ENCODE data around the gene ASTN2.
"Not testable (repeated sequence)": the region's sequence is repeated elsewhere in the genome, so short reads cannot be mapped to it uniquely, and the experiment has no call there.

ASTN2 gene

DNA sequence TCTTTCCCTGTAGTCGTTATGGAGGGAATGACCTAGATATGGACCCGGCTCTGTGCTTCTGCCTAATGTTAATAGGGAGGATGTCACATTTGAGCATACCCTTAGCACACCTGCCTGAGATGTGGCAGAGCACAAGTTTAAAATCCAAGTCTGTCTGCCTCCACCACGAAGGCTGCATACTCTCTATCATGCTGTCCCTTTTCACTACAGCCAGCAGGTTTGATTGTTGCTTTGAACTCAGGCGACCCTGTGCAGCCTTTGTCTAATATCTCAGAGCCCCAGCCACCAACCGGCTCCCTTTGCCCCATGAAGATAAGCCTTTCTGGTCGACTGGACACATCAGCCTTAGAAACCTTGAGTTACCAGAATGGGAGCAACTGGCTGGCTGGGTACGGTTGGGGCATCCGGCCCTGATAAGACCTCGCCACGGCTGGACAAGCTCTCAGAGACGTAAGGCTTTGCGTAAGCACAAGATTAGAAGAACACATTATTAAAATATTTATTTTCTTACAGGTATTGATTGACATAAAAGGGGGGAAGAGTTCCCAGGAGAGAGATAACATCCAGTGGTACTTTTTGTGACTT lies 949.8 kb downstream of the ASTN2 start:
- DNase-seq (ENCODE audit: low read depth, low spot score), result no peak

DNA sequence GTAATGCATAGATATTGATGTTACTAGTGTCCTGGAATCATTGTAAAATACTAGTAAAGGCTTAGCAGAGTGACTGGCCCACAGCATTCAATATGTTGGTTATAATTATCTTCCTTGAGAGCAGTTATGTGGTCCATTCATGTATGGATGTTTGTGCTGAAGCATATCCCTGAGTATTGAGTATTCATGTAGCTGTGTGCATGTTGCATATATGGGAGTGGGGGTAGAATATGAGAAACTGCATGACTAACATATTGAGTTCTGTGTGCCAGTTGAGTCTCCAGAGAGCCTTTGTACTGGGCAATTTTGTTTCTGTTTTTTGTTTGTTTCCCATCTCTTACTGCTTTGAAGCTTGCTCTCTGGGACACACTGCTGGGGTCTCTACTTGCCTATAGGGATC lies 950.4 kb downstream of the ASTN2 start:
- no peak for DNase-seq (ENCODE audit: low read depth, low spot score)

- DNase-seq (ENCODE audit: low read depth, low spot score), result no peak
Observed at GRCh38 chr9:116461632-116462031, 953.2 kb downstream of the ASTN2 start.

DNA sequence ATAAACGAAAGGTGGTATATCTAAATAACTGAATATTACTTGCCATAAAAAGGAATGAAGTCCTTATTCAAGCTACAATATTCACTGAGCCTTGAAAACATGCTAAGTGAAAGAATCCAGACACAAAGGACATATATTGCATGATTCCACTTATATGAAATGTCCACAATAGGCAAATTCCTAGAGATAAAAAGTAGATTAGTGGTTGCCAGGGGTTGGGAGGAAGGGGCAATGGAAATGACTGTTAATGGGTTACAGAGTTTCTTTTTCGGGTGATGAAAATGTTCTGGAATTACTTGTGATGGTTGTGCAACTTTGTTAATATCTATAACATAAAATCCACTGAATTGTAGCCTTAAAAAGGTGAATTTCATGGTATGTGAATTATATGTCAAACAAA lies 954.8 kb downstream of the ASTN2 start:
- no peak for DNase-seq (ENCODE audit: low read depth, low spot score)

DNA sequence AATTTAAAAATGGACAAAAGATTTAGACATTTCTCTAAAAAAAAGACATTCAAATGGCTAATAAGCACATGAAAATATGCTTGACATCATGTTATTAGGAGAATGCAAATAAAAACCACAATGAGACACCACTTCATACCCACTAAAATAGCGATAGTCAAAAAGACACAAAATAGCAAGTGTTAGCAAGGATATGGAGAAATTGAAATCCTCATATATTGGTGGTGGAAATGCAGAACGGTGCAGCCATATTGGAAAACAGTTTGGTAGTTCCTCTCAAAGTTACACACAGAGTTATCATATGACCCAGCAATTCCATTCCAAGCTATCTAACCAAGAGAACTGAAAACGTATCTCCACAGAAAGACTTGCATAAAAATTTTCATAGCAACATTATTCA lies 955.3 kb downstream of the ASTN2 start:
- no peak for DNase-seq (ENCODE audit: low read depth, low spot score)

GRCh38 chr9:116456490-116457088 lies 958.3 kb downstream of the ASTN2 start:
- no peak for DNase-seq (ENCODE audit: low read depth, low spot score)

DNA sequence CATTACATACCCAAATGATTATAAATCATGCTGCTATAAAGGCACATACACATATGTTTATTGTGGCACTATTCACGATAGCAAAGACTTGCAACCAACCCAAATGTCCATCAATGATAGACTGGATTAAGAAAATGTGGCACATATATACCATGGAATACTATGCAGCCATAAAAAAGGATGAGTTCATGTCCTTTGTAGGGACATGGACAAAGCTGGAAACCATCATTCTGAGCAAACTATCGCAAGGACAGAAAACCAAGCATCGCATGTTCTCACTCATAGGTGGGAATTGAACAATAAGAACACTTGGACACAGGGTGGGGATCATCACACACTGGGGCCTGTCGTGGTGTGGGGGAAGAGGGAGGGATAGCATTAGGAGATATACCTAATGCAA lies 960.3 kb downstream of the ASTN2 start:
- not testable (repeated sequence) for DNase-seq (ENCODE audit: low read depth, low spot score)

DNA sequence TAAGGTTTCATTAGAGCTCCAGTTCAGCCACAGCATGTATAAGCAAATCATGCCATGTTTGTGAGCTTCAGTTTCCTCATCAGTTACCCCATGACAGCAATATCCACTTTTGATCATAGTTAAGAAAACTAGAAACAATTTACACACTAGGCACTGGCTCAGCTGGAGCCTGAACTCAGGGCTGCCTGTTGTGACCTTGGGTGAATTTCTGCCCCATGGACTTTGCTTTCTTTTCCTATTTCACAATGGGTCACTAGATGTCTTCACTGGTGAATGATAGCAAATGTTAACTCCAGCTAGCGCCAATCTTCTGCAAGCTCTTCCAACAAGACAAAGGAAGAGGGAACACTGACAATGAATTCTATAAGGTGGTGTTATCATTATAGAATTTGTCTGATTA lies 961.1 kb downstream of the ASTN2 start:
- DNase-seq (ENCODE audit: low read depth, low spot score), result no peak

DNA sequence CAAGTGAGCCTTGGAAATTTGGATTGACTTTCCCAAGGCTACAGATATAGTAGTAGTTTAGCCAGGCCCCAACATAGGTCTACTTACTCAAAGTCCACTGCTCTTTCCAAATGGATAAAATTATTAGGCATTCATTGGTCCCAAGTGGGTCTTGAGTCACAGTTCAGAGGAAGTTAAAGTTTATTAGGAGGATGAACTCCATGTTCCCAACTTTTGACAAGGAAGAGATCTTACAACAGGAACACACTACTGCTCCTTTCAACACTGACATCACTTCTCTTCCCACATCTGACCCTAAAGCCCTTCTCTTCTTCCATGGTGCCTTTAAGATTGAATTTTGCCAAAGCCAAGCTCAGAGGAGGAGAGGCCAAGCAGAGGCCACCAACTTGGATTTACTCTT lies 962.2 kb downstream of the ASTN2 start:
- DNase-seq (ENCODE audit: low read depth, low spot score), result no peak

DNA sequence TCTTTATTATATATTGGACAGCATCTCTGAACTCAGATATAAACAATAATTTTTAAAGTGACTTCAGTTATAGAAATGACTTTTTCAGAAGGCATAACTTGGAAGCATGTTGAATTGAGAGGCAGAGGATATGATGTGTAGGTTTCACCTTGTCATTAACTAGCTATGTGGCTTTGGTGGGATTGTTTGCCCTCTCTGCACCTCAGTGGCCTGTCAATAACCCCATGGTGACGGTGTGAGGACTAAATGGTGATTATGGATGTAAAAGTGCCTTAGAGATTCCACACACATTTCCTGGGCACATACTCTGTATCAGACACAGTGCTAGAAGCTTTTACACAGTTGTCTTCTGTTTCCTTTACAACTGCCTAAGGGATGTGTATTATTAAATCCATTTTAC lies 962.6 kb downstream of the ASTN2 start:
- DNase-seq (ENCODE audit: low read depth, low spot score), result no peak

DNA sequence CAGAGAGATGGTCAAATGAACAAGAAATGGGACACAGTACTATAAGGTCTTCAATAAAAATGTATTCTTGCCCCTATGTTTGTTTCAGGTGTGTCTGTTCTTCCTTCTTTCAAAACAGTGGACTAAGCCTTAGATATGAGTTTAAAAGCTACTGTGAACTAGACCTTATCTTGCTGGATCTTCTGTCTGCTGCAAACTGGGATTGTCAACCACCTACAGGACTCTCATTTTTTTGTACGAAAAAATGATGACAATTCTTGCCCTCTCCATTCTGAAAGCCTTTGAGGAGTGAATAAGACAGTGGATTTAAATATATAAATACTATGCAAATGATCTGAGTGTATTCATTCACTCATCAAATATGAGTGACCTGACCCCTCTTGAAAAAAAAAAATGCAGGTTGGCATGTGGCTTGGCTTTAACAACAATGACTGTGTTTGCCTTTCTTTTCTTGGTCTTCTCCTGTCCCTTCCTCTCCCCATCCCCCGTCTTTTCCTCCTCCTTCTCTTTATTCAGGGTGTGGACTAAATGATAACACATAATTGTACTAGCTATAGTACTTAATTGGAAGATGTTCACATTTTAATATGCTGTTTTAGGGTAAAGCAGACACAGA lies 963.2 kb downstream of the ASTN2 start:
- DNase-seq (ENCODE audit: low read depth, low spot score), result no peak

- DNase-seq (ENCODE audit: low read depth, low spot score), result peak; percentile 96
Observed at GRCh38 chr9:116450378-116451139, 964.3 kb downstream of the ASTN2 start.

GRCh38 chr9:116449949-116450348 lies 964.9 kb downstream of the ASTN2 start:
- no peak for DNase-seq (ENCODE audit: low read depth, low spot score)

- DNase-seq (ENCODE audit: low read depth, low spot score), result no peak
Observed at GRCh38 chr9:116448431-116448830, 966.4 kb downstream of the ASTN2 start.

DNA sequence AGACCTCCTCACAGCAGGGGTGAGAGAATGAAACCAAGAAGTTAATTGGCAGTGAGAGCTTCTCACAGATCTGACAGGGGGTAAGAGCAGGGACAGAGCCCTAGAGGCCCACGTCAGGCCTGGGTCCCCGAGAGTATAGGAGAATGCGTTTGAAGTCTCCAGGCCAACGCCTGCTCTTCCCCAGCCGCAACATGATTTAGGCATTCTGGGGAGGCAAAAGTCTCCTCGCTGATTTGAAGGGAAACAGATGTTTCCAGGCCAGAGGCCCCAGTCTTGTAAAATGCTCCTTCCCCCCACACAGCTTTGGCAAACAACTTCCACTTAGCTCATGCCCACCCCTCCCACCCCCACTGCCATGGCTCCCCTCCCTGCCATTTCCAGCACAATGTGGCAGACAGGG lies 966.9 kb downstream of the ASTN2 start:
- no peak for DNase-seq (ENCODE audit: low read depth, low spot score)

- no peak for DNase-seq (ENCODE audit: low read depth, low spot score)
Observed at GRCh38 chr9:116442528-116442927, 972.3 kb downstream of the ASTN2 start.

GRCh38 chr9:116437411-116438370 lies 977.2 kb downstream of the ASTN2 start:
- peak; percentile 8 for DNase-seq (ENCODE audit: low read depth, low spot score)

- DNase-seq (ENCODE audit: low read depth, low spot score), result no peak
Observed at GRCh38 chr9:116436121-116436520, 978.7 kb downstream of the ASTN2 start.

DNA sequence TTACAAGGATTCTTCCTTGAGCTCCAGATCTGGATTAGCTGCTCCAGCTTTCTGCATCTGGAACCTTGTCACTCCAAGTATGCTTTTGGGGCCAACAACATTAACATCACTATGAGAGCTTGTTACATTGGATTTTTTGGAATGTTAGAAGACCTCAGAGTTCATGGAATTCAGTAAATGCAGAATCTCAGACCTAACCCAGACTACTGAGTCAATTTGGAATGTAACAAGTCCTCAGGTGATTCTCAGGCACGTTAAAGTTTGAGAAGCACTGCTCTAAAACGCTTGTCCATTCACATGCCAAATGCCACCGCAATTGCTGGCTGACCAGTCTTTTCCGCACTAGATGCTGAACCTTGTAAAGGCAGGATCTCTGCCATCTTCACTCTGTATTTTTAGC lies 979.2 kb downstream of the ASTN2 start:
- DNase-seq (ENCODE audit: low read depth, low spot score), result peak; percentile 54

- DNase-seq (ENCODE audit: low read depth, low spot score), result no peak
Observed at GRCh38 chr9:116434314-116434713, 980.5 kb downstream of the ASTN2 start.

- DNase-seq (ENCODE audit: low read depth, low spot score), result no peak
Observed at GRCh38 chr9:116432051-116432450, 982.8 kb downstream of the ASTN2 start.

GRCh38 chr9:116430849-116431248 lies 984.0 kb downstream of the ASTN2 start:
- no peak for DNase-seq (ENCODE audit: low read depth, low spot score)

Data from astrocyte of the hippocampus (primary cell).